ENCODE measurements around the gene ALK.

DNA sequence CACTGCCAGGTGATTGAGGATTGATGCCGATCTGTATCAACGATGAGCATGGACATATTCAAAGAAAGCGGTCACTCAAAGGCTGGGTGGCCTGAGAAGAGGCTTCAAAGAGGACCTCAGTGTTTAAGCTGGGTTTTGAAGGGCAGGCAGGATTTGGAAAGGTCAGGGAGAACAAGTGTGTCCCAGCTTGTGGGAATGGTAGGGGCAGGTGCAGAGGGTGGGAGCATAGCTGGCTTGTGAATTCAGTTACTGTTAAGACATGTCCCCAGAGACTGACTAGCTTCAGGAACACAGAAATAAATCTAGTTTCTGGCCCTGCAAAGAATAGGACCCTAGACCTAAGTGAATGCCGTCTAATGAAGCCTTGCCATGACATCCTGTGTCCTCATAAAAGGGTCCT lies 442.7 kb downstream of the ALK start:
- TF ChIP-seq EZH2 (IDR thresholded peaks at IDR 0.05; ENCODE audit: low read depth, unreplicated experiment) (no peak), JUNB (IDR thresholded peaks at IDR 0.05; ENCODE audit: unreplicated experiment) (no peak), POLR2AphosphoS5 (IDR thresholded peaks at IDR 0.05; ENCODE audit: low read depth) (no peak), EZH2phosphoT487 (IDR thresholded peaks at IDR 0.05; ENCODE audit: unreplicated experiment) (no peak)
- TF ChIP-seq, protein P1, sequence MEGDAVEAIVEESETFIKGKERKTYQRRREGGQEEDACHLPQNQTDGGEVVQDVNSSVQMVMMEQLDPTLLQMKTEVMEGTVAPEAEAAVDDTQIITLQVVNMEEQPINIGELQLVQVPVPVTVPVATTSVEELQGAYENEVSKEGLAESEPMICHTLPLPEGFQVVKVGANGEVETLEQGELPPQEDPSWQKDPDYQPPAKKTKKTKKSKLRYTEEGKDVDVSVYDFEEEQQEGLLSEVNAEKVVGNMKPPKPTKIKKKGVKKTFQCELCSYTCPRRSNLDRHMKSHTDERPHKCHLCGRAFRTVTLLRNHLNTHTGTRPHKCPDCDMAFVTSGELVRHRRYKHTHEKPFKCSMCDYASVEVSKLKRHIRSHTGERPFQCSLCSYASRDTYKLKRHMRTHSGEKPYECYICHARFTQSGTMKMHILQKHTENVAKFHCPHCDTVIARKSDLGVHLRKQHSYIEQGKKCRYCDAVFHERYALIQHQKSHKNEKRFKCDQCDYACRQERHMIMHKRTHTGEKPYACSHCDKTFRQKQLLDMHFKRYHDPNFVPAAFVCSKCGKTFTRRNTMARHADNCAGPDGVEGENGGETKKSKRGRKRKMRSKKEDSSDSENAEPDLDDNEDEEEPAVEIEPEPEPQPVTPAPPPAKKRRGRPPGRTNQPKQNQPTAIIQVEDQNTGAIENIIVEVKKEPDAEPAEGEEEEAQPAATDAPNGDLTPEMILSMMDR (conservative IDR thresholded peaks at IDR 0.05; ENCODE audit: low read depth in 2 of 2) = no peak
